Measurements from ENCODE around the gene MYO18B.
A peak's percentile ranks its signal among the peaks of the same experiment; 100 is the strongest.
"Not testable (repeated sequence)": the region's sequence is repeated elsewhere in the genome, so short reads cannot be mapped to it uniquely, and the experiment has no call there.

The MYO18B gene, protein sequence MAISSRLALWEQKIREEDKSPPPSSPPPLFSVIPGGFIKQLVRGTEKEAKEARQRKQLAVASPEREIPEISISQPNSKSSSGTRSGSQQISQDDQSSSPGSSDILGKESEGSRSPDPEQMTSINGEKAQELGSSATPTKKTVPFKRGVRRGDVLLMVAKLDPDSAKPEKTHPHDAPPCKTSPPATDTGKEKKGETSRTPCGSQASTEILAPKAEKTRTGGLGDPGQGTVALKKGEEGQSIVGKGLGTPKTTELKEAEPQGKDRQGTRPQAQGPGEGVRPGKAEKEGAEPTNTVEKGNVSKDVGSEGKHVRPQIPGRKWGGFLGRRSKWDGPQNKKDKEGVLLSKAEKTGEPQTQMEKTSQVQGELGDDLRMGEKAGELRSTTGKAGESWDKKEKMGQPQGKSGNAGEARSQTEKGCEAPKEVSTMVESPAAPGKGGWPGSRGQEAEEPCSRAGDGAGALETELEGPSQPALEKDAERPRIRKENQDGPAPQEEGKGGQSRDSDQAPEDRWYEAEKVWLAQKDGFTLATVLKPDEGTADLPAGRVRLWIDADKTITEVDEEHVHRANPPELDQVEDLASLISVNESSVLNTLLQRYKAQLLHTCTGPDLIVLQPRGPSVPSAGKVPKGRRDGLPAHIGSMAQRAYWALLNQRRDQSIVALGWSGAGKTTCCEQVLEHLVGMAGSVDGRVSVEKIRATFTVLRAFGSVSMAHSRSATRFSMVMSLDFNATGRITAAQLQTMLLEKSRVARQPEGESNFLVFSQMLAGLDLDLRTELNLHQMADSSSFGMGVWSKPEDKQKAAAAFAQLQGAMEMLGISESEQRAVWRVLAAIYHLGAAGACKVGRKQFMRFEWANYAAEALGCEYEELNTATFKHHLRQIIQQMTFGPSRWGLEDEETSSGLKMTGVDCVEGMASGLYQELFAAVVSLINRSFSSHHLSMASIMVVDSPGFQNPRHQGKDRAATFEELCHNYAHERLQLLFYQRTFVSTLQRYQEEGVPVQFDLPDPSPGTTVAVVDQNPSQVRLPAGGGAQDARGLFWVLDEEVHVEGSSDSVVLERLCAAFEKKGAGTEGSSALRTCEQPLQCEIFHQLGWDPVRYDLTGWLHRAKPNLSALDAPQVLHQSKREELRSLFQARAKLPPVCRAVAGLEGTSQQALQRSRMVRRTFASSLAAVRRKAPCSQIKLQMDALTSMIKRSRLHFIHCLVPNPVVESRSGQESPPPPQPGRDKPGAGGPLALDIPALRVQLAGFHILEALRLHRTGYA (N-terminal part only)

DNA sequence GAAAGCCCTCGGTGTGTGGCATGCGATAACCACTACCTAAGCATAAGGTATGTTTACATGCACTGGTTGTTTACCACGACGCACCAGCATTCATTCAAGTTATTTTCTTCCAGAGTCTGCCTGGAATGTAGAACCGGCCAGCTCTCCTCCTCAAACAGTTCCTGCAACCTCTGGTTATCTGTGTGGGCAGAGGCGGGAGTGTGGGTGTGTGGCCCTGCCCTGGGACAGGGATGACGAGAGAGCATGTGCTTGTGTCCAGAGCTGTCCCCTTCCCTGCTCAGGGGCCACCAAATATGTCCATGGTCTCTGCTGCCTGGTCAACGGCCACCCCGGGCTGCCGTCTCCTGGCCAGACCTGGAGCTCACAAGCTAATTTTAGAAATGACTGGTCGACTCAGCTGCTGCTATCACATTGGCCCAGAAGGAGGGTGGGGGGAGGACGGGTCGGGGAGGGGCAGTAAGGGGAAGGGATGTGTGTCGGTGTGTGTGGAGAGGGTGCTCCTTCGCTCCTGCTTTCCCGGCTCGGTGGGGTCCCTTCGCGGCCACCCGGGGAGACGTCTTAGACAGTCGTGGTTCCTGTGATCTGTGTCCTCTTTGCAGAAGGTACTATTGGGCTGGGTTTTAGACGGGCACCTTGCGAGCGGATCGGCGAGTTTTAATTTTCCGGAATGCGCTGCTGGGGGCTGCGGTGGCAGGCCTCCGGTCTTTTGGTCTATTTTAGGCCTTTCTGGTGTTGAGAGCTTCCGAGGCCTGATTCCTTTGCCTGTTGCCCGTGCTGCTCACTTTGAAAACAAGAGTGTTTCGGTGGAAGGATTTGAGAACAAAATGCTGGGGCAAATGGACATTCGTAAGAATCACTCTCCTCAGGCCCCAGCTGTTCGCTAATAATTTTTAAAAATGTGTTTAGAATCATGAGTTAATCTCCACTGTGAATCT lies at the start of gene MYO18B:
Gene MYO18B, plus strand, starts transcription at position 497 of the 935 bp plus-strand sequence. CDS start 18,905 bp downstream, outside the sequence.
- DNase-seq, result peak in 1 of 2 experiments; percentile 31

- DNase-seq, result no peak
Measured at GRCh38 chr22:25692397-25693267, 49.4 kb upstream of the MYO18B start.

- no peak for DNase-seq
Measured at GRCh38 chr22:25693268-25693565, 48.8 kb upstream of the MYO18B start.

DNA sequence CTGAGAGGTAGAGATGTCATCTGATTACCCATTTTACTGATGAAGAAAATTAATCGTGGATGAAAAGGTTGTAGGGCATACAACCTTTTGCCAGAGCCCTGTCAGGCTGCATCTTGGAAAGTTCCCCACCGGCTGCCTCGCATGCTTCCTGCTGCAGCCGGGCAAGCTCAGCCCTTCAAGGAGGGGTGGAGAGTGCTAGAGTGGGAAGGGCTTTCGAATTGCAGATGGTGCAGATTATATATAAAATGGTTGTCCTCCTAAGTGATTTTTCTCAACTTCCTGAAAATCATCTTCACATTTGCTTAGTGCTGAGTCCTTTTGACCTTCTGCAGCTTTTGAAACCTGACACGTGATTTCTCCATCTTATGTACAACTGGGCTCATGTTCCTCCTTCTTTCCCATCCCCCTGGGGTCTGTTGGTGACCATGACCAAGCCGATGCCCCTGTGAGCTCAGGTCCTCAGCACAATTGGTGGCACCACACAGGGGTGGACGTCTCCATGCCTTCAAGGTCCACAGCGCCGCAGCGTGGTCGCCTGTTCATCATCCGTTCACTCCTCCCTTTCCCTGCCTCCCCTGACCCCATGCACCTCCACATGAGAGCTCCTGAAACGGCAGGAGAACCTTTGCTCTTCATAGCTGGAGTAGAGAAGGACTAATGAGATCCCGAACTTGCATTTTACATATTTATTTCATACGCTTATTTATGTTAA lies 47.6 kb upstream of the MYO18B start:
- no peak for DNase-seq

DNA sequence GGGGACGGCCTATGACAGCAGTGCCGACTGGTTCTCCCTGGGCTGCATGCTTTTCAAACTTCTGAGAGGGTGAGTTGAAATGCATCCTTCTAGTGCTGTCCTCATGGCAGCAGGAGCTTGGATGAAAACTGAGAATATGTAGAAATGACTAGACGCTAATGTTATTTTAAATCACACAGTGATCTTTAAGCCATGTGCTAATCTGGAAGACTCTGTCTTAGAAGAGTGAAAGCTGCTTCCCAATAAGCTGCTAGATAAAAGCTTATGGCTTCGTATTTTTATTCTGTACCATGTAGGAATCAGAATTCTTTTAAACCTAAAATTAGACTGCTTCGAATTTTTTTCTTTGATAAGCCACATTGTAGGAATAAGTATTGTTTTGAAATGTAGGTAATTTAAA lies 46.8 kb upstream of the MYO18B start:
- no peak for DNase-seq

DNA sequence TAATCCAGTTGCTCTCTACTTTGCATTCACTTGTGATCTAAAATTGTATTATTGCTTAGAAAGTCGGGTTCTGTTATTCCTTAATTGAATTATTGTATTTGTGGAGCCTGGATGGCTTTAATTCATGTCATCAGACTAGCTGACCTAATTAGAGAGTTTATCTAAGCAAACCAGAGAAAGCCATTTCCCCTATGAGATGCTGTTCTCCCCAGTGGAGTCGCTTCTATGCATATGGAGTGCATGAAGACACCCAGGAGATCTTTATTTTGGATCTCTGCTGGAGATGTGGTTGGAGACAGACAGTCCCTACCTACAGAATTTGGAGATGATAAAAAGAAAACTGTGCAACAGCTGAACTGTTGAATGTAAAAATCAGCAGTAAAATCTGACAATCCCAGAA lies 45.2 kb upstream of the MYO18B start:
- no peak for DNase-seq

DNA sequence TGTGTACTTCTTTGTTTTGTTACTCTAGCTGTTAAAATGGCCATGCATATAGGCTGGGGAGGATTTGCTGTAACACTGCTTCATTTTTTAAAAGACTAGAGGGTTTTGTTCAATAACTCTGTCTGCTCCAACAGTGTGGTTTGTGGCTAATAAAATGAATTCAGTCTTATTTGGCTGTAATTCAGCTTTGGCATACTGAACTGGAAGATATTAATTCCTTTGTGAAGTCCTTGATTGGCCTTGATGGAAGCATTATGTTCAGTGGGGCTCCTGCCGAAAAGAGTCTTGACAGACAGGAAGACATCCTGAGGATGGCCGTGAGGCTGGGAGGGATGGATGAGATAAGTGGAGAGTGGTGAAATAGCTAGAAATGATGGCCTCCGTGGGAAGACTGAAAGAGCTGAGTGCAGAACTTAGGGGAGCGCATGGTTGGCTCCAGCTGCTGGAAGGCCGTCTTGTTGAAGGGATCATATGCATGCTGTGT lies 44.8 kb upstream of the MYO18B start:
- DNase-seq, result no peak

DNA sequence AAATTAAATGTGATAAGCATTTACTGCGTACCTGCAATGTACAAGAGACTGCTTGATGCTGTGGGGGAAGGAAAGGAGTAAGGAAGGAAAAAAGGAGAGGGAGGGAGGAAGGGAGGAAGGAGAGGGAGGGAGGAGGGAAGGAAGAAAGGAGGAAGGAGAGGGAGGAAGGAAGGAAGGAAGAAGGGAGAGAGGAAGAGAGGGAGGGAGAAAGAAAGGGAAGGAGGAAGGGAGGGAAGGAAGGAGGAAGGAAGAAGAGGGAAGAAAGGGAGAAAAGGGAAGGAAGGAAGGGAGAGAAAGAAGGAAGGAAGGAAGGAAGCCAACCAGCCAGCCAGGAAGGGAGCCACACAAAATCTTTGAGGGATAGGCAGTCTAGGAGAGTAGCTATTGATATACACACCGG lies 44.0 kb upstream of the MYO18B start:
- no peak for DNase-seq

DNA sequence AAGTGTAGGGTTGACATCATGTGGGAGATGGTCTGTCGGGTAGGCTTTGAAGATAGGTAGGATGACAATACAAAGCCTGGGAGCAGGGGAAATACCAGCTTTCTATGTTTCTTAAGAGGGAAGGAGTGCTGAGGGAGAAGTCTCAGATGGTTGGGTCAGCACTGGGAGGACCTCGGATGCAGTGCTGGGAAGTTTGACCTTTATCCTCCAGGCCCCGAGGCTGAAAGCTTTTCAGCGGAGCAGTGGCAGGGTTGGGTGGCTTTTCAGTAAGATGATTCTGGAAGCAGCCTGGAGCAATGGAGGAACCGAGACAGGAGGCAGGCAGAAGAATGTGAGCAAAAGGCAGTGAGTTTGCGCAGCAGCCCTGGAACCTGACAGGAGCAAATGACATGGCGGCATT lies 43.5 kb upstream of the MYO18B start:
- no peak for DNase-seq

DNA sequence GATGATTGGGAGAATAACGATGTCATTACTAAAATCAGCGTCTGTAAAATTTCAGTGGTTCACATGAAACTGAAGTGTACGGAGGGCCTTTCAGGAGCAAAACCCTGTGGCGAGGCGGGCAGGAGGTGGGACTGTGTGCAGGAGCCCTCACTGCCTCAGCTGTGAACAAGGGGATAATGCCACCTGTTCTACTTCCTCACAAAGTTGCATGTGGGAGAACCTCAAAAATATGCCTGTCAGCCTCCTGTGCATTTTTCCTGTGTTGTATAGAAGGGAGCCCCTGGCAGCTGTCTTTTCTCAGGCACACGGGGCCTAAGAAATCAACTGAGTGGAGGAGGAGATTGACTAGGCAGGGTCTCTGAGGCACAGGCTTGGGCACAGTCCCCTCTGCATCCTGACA lies 43.0 kb upstream of the MYO18B start:
- DNase-seq, result no peak

- no peak for DNase-seq
Measured at GRCh38 chr22:25701056-25701780, 40.8 kb upstream of the MYO18B start.

DNA sequence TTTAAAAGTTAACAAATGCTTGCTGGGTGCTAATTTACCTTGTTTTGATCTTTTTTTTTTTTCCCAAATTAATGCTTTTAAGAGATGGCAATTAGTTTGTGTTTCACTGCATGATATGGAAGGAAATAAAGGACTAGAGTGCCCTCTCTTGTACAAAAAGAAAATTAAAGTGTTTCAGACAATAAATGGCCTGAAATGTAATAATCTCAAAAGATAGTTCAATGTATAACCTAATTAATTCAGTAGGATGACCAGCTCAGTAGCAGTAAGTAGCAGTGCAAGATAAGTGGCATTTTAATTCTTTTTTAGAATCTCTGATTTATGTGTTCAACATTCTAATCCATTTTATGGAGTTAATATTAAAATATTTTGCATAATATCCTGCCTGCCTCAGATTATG lies 39.9 kb upstream of the MYO18B start:
- peak in 1 of 2 experiments; percentile 3 for DNase-seq

DNA sequence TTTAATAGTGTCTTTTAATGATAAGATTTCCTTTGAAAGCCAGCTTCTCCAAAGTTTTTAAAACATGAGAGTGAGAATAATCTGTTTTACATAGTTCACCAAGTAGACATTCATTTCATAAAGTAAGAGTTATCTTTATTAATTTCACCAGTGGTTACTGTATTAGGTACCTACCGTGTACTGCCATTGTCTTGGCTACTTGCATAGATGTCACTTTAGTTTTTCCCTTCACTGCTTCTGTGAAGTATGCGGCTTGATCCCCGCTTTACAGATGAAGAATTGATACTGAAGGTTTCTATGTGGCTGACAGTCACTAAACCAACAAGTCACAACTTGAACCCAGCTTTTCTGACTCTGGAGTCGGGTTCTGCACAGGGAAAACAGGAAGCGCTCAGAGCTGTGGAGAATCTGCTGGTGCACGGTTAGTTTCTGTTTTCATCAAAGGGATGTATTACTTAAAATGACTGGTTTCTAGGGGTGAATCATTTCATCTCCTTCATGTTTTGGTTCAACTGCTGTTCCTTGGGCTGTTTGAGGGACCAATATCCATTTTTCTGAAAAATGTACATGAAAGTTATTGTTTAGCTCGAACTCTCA lies 39.3 kb upstream of the MYO18B start:
- DNase-seq, result no peak

- DNase-seq, result no peak
Measured at GRCh38 chr22:25704701-25705100, 37.3 kb upstream of the MYO18B start.

GRCh38 chr22:25706197-25706596 lies 35.8 kb upstream of the MYO18B start:
- DNase-seq, result no peak

DNA sequence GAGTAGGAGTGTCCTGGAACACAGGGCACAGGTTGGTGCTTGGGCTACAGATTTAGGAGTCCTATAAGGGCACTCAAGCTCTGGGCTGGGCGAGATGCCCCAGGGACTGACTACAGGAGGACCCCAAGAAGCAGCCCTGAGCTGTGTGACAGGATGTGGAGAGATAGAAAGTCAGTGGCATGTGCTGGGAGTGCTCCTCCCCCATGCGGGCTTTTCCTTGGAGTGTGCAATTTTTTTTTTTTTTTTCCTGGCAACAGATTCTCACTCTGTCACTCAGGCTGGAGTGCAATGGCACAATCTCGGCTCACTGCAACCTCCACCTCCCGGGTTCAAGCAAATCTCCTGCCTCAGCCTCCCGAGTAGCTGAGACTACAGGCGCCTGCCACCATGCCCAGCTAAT lies 33.6 kb upstream of the MYO18B start:
- not testable (repeated sequence) for DNase-seq

GRCh38 chr22:25709758-25710157 lies 32.2 kb upstream of the MYO18B start:
- DNase-seq, result no peak

DNA sequence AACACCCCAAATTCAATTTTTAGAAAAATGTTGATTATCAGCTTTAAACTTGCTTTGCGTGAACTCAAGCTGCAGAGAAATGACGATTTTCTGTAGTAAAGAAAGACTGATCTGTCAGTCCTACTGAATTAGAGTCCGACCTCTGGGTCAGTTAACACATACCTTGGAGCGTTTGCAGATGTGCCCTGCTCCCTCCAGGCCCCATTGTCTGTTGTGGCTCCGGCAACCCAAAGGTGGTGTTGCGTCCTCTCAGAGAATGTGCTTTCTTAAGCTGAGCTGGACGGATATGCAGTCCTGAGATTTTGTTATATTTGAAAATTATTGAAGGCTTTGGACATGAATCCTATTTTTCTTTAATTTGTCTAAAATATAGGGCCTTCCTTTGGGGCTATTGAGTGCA lies 31.5 kb upstream of the MYO18B start:
- DNase-seq, result no peak

GRCh38 chr22:25711491-25711890 lies 30.5 kb upstream of the MYO18B start:
- no peak for DNase-seq

Measured in SHP77 (cell line).